Astrocyte (in vitro differentiated cells and primary cell): ENCODE data around the gene KCNE1. TPM values are rescaled to one million over a fixed set of nuclear protein-coding genes. Genes with fewer than 3 reads are reported as not detected.

Source experiments
- DNase-seq: peaks from one replicate; pipeline ENCODE4 v3.0.0-alpha.2; 2010; ENCODE audit warnings: low read depth
- FAIRE-seq: peaks from 2 replicates; lab custom pipeline; 2011; peaks lifted over from hg19 to GRCh38; lab: Jason Lieb, UNC
- H2AFZ ChIP-seq: 2 replicates; pipeline ENCODE4 v1.6.0; 2012; ENCODE audit warnings: low read depth, low read length, inconsistent platforms
- H3K27ac ChIP-seq: 2 replicates; pipeline ENCODE4 v1.5.1; 2011; ENCODE audit warnings: low read depth, low read length, inconsistent platforms
- H3K27me3 ChIP-seq: 2 replicates; pipeline ENCODE4 v1.6.0; 2011; ENCODE audit warnings: low read length, inconsistent platforms; ENCODE audit not compliant: insufficient read depth
- H3K36me3 ChIP-seq: 2 replicates; pipeline ENCODE4 v1.5.1; 2011; ENCODE audit warnings: low read length, inconsistent platforms; ENCODE audit not compliant: insufficient read depth
- H3K4me1 ChIP-seq: 2 replicates; pipeline ENCODE4 v1.5.1; 2011; ENCODE audit warnings: low read length, inconsistent platforms; ENCODE audit not compliant: insufficient read depth
- H3K4me2 ChIP-seq: 2 replicates; pipeline ENCODE4 v1.6.0; 2012; ENCODE audit warnings: low read length, inconsistent platforms
- H3K4me3 ChIP-seq: 2 replicates; pipeline ENCODE4 v1.5.1; 2011; ENCODE audit warnings: low read depth, mild to moderate bottlenecking, low read length, inconsistent platforms; ENCODE audit not compliant: insufficient read depth
- H3K79me2 ChIP-seq: 2 replicates; pipeline ENCODE4 v1.6.0; 2012; ENCODE audit warnings: mild to moderate bottlenecking, low read length, inconsistent platforms; ENCODE audit not compliant: insufficient read depth
- H3K9ac ChIP-seq: 2 replicates; pipeline ENCODE4 v1.6.0; 2012; ENCODE audit warnings: mild to moderate bottlenecking, low read length, inconsistent platforms
- H3K9me3 ChIP-seq: 2 replicates; pipeline ENCODE4 v1.5.1; 2012; ENCODE audit warnings: low read depth, mild to moderate bottlenecking, low read length, inconsistent platforms; ENCODE audit not compliant: insufficient read depth
- H4K20me1 ChIP-seq: 2 replicates; pipeline ENCODE4 v1.6.0; 2012; ENCODE audit warnings: low read length, inconsistent platforms; ENCODE audit not compliant: insufficient read depth
- H3K27ac Mint-ChIP-seq: one replicate; pipeline ENCODE4 v1.8.0; 2021; ENCODE audit warnings: mild to moderate bottlenecking, mixed read lengths; ENCODE audit not compliant: unreplicated experiment
- H3K27me3 Mint-ChIP-seq: one replicate; pipeline ENCODE4 v1.8.0; 2021; ENCODE audit warnings: low read depth, mixed read lengths; ENCODE audit not compliant: unreplicated experiment
- H3K36me3 Mint-ChIP-seq: one replicate; pipeline ENCODE4 v1.8.0; 2021; ENCODE audit warnings: low read depth, mixed read lengths; ENCODE audit not compliant: unreplicated experiment
- H3K4me1 Mint-ChIP-seq: one replicate; pipeline ENCODE4 v1.8.0; 2021; ENCODE audit warnings: low read depth, mixed read lengths; ENCODE audit not compliant: unreplicated experiment
- H3K4me3 Mint-ChIP-seq: one replicate; pipeline ENCODE4 v1.8.0; 2021; ENCODE audit warnings: mild to moderate bottlenecking, moderate library complexity, mixed read lengths; ENCODE audit not compliant: unreplicated experiment
- H3K9me3 Mint-ChIP-seq: one replicate; pipeline ENCODE4 v1.8.0; 2021; ENCODE audit warnings: mild to moderate bottlenecking, mixed read lengths; ENCODE audit not compliant: unreplicated experiment
- CTCF ChIP-seq: IDR thresholded peaks from 2 replicates; pipeline ENCODE4 v1.5.1; 2011; ENCODE audit warnings: low read depth, mild to moderate bottlenecking, inconsistent platforms, low read length, moderate library complexity; ENCODE audit not compliant: insufficient read depth
- EZH2 ChIP-seq: IDR thresholded peaks from 2 replicates; pipeline ENCODE4 v1.6.1; 2012; ENCODE audit warnings: mild to moderate bottlenecking, low read length, inconsistent platforms; ENCODE audit not compliant: insufficient read depth
- total RNA-seq: library from RNA; stranded (reverse); gene quantifications from 2 replicates; pipeline ENCODE4 v1.2.1, GENCODE V29; 2021

The KCNE1 gene
- total RNA-seq, 1 donor from 2014 or later = 0.73 TPM

DNA sequence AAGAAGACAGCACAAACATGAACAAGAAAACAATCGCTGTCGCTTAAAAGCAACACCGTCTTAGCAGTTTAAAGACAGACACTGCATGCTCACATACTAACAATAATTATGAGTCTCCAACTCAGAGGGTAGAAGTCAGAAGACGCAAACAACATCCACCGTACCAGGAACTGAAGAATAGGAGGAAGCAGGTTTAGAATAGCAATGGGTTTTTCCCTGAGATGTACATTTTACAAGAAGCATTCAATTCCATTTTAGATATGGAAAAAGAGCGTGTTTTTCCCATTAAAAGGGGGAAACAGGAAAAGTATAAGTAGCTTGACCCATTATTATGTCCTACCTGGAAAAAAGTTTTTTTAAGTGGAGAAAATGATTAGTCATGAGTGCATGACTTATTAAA lies 34.5 kb upstream of the KCNE1 start:
- Histone ChIP-seq H3K27ac (no peak overlapping the region), H3K27me3 (no peaks in the 10 kb centered on the region), H2AFZ (no peak overlapping the region), H3K9ac (no peak overlapping the region), H3K36me3 (no peaks in the 10 kb centered on the region), H4K20me1 (no peaks in the 10 kb centered on the region), H3K4me3 (no peak overlapping the region), H3K4me1 (peaks cover 19% of the 10 kb centered on the region), H3K9me3 (no peaks in the 10 kb centered on the region), H3K4me2 (no peak overlapping the region), H3K79me2 (no peaks in the 10 kb centered on the region)
- Mint-ChIP-seq H3K27me3 (no peaks in the 10 kb centered on the region), H3K36me3 (peaks cover 13% of the 10 kb centered on the region), H3K27ac (peak overlapping the region; percentile 31), H3K4me3 (no peak overlapping the region), H3K9me3 (peaks cover 3% of the 10 kb centered on the region), H3K4me1 (peaks cover 37% of the 10 kb centered on the region)
- no peak for TF ChIP-seq CTCF
- TF ChIP-seq EZH2 = no peak
- FAIRE-seq (no peak), DNase-seq (no peak)

DNA sequence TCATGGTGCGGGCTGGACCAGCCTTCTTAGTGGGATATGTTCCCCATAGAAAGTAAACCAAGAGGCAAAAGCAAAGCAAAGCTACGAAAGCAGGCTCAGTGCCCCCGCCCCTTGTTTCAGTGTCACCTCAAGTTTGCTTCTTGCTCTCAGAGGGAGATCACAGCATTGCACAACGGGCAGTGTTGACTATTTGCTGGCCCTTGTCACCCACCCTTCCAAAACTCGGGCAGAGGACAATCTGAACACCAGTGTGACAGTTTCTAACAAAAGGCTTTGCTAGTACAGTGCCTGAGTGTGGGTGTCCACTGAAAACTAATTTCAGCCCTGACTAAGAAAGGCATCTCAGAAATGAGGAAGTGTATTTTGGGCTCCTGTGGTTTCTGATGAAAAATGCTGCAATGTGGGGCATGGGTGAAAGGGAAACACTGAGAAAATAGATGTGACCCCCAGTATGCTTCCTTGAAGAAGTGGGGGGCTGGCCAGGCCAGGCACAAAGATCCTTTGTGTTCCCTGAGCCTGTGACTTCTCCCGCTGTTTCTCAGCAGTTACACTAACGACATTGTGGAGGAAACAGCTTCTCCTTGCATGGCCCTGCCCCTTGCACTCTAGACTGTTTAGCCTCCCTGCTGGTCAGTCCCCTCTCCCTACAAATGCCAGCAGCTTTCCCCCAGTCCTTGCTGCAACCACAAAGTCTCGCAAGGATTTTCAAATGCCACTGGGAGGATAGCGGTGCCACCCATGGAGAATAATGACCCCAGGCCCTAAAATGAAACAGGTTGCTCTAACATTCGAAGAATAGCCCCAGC lies 33.3 kb upstream of the KCNE1 start:
- H3K27me3 Mint-ChIP-seq = no peaks in the 10 kb centered on the region
- no peak for TF ChIP-seq CTCF
- TF ChIP-seq EZH2 = no peak
- Histone ChIP-seq H3K36me3 (no peaks in the 10 kb centered on the region), H3K27me3 (no peaks in the 10 kb centered on the region), H3K79me2 (no peaks in the 10 kb centered on the region), H3K9ac (peak overlapping the region; percentile 67), H3K4me1 (peaks cover 19% of the 10 kb centered on the region), H3K4me3 (peak overlapping the region; percentile 41), H3K4me2 (peak overlapping the region; percentile 79), H3K27ac (peak overlapping the region; percentile 82), H3K9me3 (no peaks in the 10 kb centered on the region), H4K20me1 (no peaks in the 10 kb centered on the region), H2AFZ (peak overlapping the region; percentile 59)
- peaks cover 3% of the 10 kb centered on the region for H3K9me3 Mint-ChIP-seq
- peak overlapping the region; percentile 100 for H3K27ac Mint-ChIP-seq
- H3K36me3 Mint-ChIP-seq = peaks cover 13% of the 10 kb centered on the region
- peaks cover 33% of the 10 kb centered on the region for H3K4me1 Mint-ChIP-seq
- peak overlapping the region; percentile 69 for H3K4me3 Mint-ChIP-seq
- DNase-seq (peak; percentile 71), FAIRE-seq (peak; percentile 72)

DNA sequence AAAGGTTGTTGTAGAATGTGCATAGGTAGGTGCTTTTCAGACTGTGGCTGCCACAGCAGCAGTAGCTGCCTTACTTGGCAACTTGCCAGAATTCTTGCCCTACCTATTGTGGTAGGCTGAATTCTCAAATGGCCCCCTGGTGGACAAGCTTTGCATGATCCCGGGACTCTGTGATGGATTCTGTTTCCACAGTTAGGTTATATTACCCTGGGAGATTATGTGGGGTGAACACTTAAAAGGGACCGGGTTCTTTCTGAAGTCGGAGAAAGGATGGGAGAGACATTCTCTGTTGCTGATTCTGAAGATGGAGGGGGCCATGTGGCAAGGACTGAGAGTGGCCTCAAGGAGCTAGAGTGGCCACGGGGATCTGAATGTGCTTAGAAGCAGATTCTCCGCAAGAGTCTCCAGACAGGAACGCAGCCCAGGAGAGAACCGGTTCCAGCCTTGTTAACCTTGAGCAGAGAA lies 32.1 kb upstream of the KCNE1 start:
- Mint-ChIP-seq H3K4me1 (peaks cover 38% of the 10 kb centered on the region), H3K4me3 (peak overlapping the region; percentile 66), H3K36me3 (peaks cover 13% of the 10 kb centered on the region), H3K27ac (peak overlapping the region; percentile 100), H3K27me3 (no peaks in the 10 kb centered on the region), H3K9me3 (peaks cover 3% of the 10 kb centered on the region)
- peak overlapping the region; percentile 82 for H3K27ac ChIP-seq
- no peaks in the 10 kb centered on the region for H4K20me1 ChIP-seq
- H3K79me2 ChIP-seq = no peaks in the 10 kb centered on the region
- H3K36me3 ChIP-seq = no peaks in the 10 kb centered on the region
- H3K4me3 ChIP-seq = no peak overlapping the region
- H3K27me3 ChIP-seq = no peaks in the 10 kb centered on the region
- H3K9me3 ChIP-seq = no peaks in the 10 kb centered on the region
- FAIRE-seq (no peak), DNase-seq (peak; percentile 61)
- no peak overlapping the region for H3K9ac ChIP-seq
- TF ChIP-seq EZH2 (no peak), CTCF (peak; percentile 69)
- peaks cover 19% of the 10 kb centered on the region for H3K4me1 ChIP-seq
- H3K4me2 ChIP-seq = no peak overlapping the region
- H2AFZ ChIP-seq = no peak overlapping the region
